ENCODE data around the gene ABCC4. TPM values are rescaled to one million over a fixed set of nuclear protein-coding genes. Genes with fewer than 3 reads are reported as not detected.

ABCC4 gene
- total and polyA plus RNA-seq, 9 donors, result 1.9 to 4.9 (median 3.2) TPM

DNA sequence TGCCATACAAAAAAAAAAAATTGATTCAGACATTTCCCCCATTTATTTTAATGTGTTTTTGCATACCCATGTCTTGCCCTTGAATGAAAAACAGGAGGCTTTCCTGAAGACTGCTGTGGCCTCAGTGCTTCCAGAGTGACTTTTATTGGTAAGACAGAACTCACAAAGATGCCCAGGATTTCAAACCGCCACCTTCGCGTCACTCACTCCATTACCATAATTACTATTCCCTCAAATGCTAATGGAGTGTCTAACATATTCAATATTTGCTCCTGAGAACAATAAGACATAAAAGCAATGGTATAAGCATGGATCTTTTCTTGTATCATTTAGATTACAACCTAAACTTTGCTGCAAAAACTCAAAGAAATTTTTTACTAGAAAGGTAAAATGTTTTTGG lies 306.7 kb downstream of the ABCC4 start:
- Histone ChIP-seq H3K36me3 (ENCODE audit: control insufficient read depth, insufficient read depth, low read length) (no peaks in the 10 kb centered on the region), H3K9me3 (replicated peaks; ENCODE audit: control insufficient read depth, low read depth, low read length) (no peaks in the 10 kb centered on the region), H3K4me3 (ENCODE audit: low read length) (no peak overlapping the region), H3K27me3 (ENCODE audit: control insufficient read depth, insufficient read depth, low read length) (no peaks in the 10 kb centered on the region), H3K27ac (ENCODE audit: low read length) (no peak overlapping the region), H3K4me1 (ENCODE audit: control insufficient read depth, insufficient read depth, low read length) (no peaks in the 10 kb centered on the region)
- DNase-seq, result no peak
- WGBS (ENCODE audit: insufficient coverage), result no CpG with 5 or more reads among the region's 3 CpGs

- Histone ChIP-seq H3K27ac (ENCODE audit: low read length) (no peak overlapping the region), H3K4me1 (ENCODE audit: control insufficient read depth, insufficient read depth, low read length) (no peaks in the 10 kb centered on the region), H3K27me3 (ENCODE audit: control insufficient read depth, insufficient read depth, low read length) (no peaks in the 10 kb centered on the region), H3K36me3 (ENCODE audit: control insufficient read depth, insufficient read depth, low read length) (no peaks in the 10 kb centered on the region), H3K9me3 (replicated peaks; ENCODE audit: control insufficient read depth, low read depth, low read length) (no peaks in the 10 kb centered on the region), H3K4me3 (ENCODE audit: low read length) (no peak overlapping the region)
- no CpG with 5 or more reads among the region's 3 CpGs for WGBS (ENCODE audit: insufficient coverage)
- DNase-seq, result no peak
Observed at GRCh38 chr13:94993616-94994015, 307.6 kb downstream of the ABCC4 start.

- WGBS (ENCODE audit: insufficient coverage), result no CpG with 5 or more reads among the region's 9 CpGs
- no peaks in the 10 kb centered on the region for H3K36me3 ChIP-seq (ENCODE audit: control insufficient read depth, insufficient read depth, low read length)
- H3K27ac ChIP-seq (ENCODE audit: low read length), result peak overlapping the region; percentile 4
- H3K4me3 ChIP-seq (ENCODE audit: low read length), result no peak overlapping the region
- DNase-seq, result peak; percentile 73
- no peaks in the 10 kb centered on the region for H3K27me3 ChIP-seq (ENCODE audit: control insufficient read depth, insufficient read depth, low read length)
- no peaks in the 10 kb centered on the region for H3K9me3 ChIP-seq (replicated peaks; ENCODE audit: control insufficient read depth, low read depth, low read length)
- H3K4me1 ChIP-seq (ENCODE audit: control insufficient read depth, insufficient read depth, low read length), result no peaks in the 10 kb centered on the region
Observed at GRCh38 chr13:94992036-94992960, 309.0 kb downstream of the ABCC4 start.

- H3K4me3 ChIP-seq (ENCODE audit: low read length), result no peak overlapping the region
- H3K27ac ChIP-seq (ENCODE audit: low read length), result no peak overlapping the region
- no peak for DNase-seq
- H3K36me3 ChIP-seq (ENCODE audit: control insufficient read depth, insufficient read depth, low read length), result no peaks in the 10 kb centered on the region
- no peaks in the 10 kb centered on the region for H3K4me1 ChIP-seq (ENCODE audit: control insufficient read depth, insufficient read depth, low read length)
- no peaks in the 10 kb centered on the region for H3K27me3 ChIP-seq (ENCODE audit: control insufficient read depth, insufficient read depth, low read length)
- no peaks in the 10 kb centered on the region for H3K9me3 ChIP-seq (replicated peaks; ENCODE audit: control insufficient read depth, low read depth, low read length)
- no CpG with 5 or more reads among the region's 3 CpGs for WGBS (ENCODE audit: insufficient coverage)
Observed at GRCh38 chr13:94988654-94989053, 312.6 kb downstream of the ABCC4 start.

- Histone ChIP-seq H3K27me3 (ENCODE audit: control insufficient read depth, insufficient read depth, low read length) (no peaks in the 10 kb centered on the region), H3K4me3 (ENCODE audit: low read length) (no peak overlapping the region), H3K27ac (ENCODE audit: low read length) (no peak overlapping the region), H3K36me3 (ENCODE audit: control insufficient read depth, insufficient read depth, low read length) (no peaks in the 10 kb centered on the region), H3K9me3 (replicated peaks; ENCODE audit: control insufficient read depth, low read depth, low read length) (no peaks in the 10 kb centered on the region), H3K4me1 (ENCODE audit: control insufficient read depth, insufficient read depth, low read length) (no peaks in the 10 kb centered on the region)
- no CpG with 5 or more reads among the region's 1 CpG for WGBS (ENCODE audit: insufficient coverage)
- DNase-seq, result no peak
Observed at GRCh38 chr13:94987869-94988268, 313.4 kb downstream of the ABCC4 start.

GRCh38 chr13:94987081-94987480 lies 314.2 kb downstream of the ABCC4 start:
- H3K27ac ChIP-seq (ENCODE audit: low read length), result no peak overlapping the region
- no peaks in the 10 kb centered on the region for H3K9me3 ChIP-seq (replicated peaks; ENCODE audit: control insufficient read depth, low read depth, low read length)
- WGBS (ENCODE audit: insufficient coverage), result 88% methylated on average over 2 of the region's 5 CpGs
- H3K4me3 ChIP-seq (ENCODE audit: low read length), result no peak overlapping the region
- H3K4me1 ChIP-seq (ENCODE audit: control insufficient read depth, insufficient read depth, low read length), result no peaks in the 10 kb centered on the region
- DNase-seq, result no peak
- no peaks in the 10 kb centered on the region for H3K27me3 ChIP-seq (ENCODE audit: control insufficient read depth, insufficient read depth, low read length)
- H3K36me3 ChIP-seq (ENCODE audit: control insufficient read depth, insufficient read depth, low read length), result no peaks in the 10 kb centered on the region

GRCh38 chr13:94984958-94985357 lies 316.3 kb downstream of the ABCC4 start:
- WGBS (ENCODE audit: insufficient coverage), result no CpG with 5 or more reads among the region's 4 CpGs

DNA sequence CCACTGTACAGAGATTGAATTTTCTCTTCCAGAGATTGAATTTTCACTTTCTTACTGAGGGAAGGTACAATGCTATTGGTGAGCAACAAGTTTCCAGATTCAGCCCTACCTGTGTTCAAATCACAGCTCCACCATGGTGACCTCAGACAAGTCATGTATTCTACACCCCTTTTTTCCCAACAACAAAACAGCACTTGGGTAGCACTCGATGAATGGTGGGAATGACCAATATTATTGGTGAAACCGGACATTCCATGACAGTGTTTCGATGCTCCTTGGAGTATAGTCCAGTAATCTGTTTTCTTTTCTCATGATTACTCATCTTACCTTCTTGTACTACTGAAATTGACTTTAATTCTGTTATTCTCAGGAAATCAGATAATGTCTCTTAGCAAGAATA lies 322.7 kb downstream of the ABCC4 start:
- DNase-seq, result no peak
- H3K27ac ChIP-seq (ENCODE audit: low read length), result no peak overlapping the region
- H3K9me3 ChIP-seq (replicated peaks; ENCODE audit: control insufficient read depth, low read depth, low read length), result peaks cover 2% of the 10 kb centered on the region
- no peaks in the 10 kb centered on the region for H3K36me3 ChIP-seq (ENCODE audit: control insufficient read depth, insufficient read depth, low read length)
- no peaks in the 10 kb centered on the region for H3K27me3 ChIP-seq (ENCODE audit: control insufficient read depth, insufficient read depth, low read length)
- WGBS (ENCODE audit: insufficient coverage), result no CpG with 5 or more reads among the region's 3 CpGs
- H3K4me3 ChIP-seq (ENCODE audit: low read length), result no peak overlapping the region
- no peaks in the 10 kb centered on the region for H3K4me1 ChIP-seq (ENCODE audit: control insufficient read depth, insufficient read depth, low read length)

More at GRCh38 chr13:94984958-94985357, 316.3 kb downstream of the ABCC4 start:
- no peak overlapping the region for H3K4me3 ChIP-seq (ENCODE audit: low read length)
- no peak for DNase-seq
- H3K27ac ChIP-seq (ENCODE audit: low read length), result no peak overlapping the region
- no peaks in the 10 kb centered on the region for H3K9me3 ChIP-seq (replicated peaks; ENCODE audit: control insufficient read depth, low read depth, low read length)
- no peaks in the 10 kb centered on the region for H3K27me3 ChIP-seq (ENCODE audit: control insufficient read depth, insufficient read depth, low read length)
- no peaks in the 10 kb centered on the region for H3K4me1 ChIP-seq (ENCODE audit: control insufficient read depth, insufficient read depth, low read length)
- no peaks in the 10 kb centered on the region for H3K36me3 ChIP-seq (ENCODE audit: control insufficient read depth, insufficient read depth, low read length)

GRCh38 chr13:94974015-94974951 lies 327.0 kb downstream of the ABCC4 start:
- no peak for DNase-seq
- Histone ChIP-seq H3K36me3 (ENCODE audit: control insufficient read depth, insufficient read depth, low read length) (no peaks in the 10 kb centered on the region), H3K27me3 (ENCODE audit: control insufficient read depth, insufficient read depth, low read length) (peaks cover 11% of the 10 kb centered on the region), H3K4me1 (ENCODE audit: control insufficient read depth, insufficient read depth, low read length) (no peaks in the 10 kb centered on the region), H3K4me3 (ENCODE audit: low read length) (no peak overlapping the region), H3K9me3 (replicated peaks; ENCODE audit: control insufficient read depth, low read depth, low read length) (peaks cover 2% of the 10 kb centered on the region), H3K27ac (ENCODE audit: low read length) (no peak overlapping the region)
- 68% methylated on average over 4 of the region's 7 CpGs for WGBS (ENCODE audit: insufficient coverage)

GRCh38 chr13:94972262-94972661 lies 329.0 kb downstream of the ABCC4 start:
- H3K4me3 ChIP-seq (ENCODE audit: low read length), result no peak overlapping the region
- peaks cover 11% of the 10 kb centered on the region for H3K4me1 ChIP-seq (ENCODE audit: control insufficient read depth, insufficient read depth, low read length)
- no peak overlapping the region for H3K27ac ChIP-seq (ENCODE audit: low read length)
- no peaks in the 10 kb centered on the region for H3K36me3 ChIP-seq (ENCODE audit: control insufficient read depth, insufficient read depth, low read length)
- no CpG with 5 or more reads among the region's 4 CpGs for WGBS (ENCODE audit: insufficient coverage)
- no peak for DNase-seq
- peaks cover 31% of the 10 kb centered on the region for H3K27me3 ChIP-seq (ENCODE audit: control insufficient read depth, insufficient read depth, low read length)
- peaks cover 2% of the 10 kb centered on the region for H3K9me3 ChIP-seq (replicated peaks; ENCODE audit: control insufficient read depth, low read depth, low read length)

Measured in muscle of leg (tissue), 11 donors.